Measurements from ENCODE around the gene IL4R. TPM values are rescaled to one million over a fixed set of nuclear protein-coding genes. Genes with fewer than 3 reads are reported as not detected.

The IL4R gene
- total RNA-seq, 1 donor from 2014 or later, result 202 TPM

DNA sequence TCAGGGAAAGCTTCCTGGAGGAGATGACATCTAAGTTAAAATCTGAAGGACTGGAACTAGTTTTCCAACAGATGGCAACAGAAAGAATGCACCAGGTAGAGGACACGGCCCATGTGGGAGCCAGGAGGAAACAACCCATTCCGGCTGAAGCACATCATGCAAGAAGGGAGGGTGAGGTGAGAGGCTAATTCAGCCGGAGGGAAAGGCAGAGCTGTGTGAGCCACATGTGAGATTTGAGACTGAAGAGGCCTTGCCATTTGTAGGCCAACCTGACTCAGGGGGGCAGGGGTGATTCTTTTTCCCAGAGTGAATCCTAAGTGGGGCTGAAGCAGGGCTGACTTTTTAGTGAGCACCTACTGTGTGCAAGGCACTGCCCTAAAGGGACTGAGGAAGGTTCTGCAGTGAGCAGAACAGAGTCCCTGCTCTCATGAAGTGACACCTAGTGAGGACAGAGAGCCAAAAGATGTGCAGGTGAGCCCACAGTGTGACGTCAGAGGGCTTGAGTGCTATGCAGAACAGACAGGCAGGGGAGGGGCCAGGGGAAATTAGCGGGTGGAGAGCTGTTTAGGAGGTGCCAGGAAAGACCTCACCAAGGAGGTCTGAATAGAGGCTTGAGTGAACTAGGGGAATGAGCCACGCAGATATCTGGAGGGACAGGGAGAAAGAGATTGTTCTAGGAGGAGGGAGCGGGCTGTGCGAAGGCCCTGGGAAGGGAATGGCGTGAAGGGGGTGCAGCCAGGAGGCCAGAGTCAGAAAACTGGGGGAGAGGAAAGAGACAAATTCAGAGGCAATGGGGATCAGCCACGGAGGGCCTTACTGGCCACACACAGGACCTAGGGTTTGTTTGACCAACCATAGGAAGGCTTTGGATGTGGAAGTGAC, 68.4 kb downstream of the IL4R start:
- DNase-seq (no peak), ATAC-seq (ENCODE audit: low read depth) (no peak)
- POLR2A ChIA-PET, result interaction anchor here (0.6 to 28.2 kb wide), 3 partner anchors 12 to 20 kb away, joined by 3 to 1103 read pairs (median 81); partner anchors contain the start of gene IL21R
- Mint-ChIP-seq H3K27me3 (no peaks in the 10 kb centered on the region), H3K4me3 (no peak overlapping the region), H3K9me3 (peaks cover 9% of the 10 kb centered on the region), H3K36me3 (ENCODE audit: low read depth) (peaks cover 5% of the 10 kb centered on the region), H3K4me1 (peaks cover 66% of the 10 kb centered on the region), H3K27ac (peak overlapping the region; percentile 25)
- intact Hi-C loops (cut with micrococcal nuclease), result no loop called here
- CTCF ChIA-PET, result interaction anchor here (0.6 to 1.2 kb wide), 2 partner anchors 20 to 932 kb away, joined by 3 to 5 read pairs; partner anchors contain the start of gene IL21R
- TF ChIP-seq, protein P1, sequence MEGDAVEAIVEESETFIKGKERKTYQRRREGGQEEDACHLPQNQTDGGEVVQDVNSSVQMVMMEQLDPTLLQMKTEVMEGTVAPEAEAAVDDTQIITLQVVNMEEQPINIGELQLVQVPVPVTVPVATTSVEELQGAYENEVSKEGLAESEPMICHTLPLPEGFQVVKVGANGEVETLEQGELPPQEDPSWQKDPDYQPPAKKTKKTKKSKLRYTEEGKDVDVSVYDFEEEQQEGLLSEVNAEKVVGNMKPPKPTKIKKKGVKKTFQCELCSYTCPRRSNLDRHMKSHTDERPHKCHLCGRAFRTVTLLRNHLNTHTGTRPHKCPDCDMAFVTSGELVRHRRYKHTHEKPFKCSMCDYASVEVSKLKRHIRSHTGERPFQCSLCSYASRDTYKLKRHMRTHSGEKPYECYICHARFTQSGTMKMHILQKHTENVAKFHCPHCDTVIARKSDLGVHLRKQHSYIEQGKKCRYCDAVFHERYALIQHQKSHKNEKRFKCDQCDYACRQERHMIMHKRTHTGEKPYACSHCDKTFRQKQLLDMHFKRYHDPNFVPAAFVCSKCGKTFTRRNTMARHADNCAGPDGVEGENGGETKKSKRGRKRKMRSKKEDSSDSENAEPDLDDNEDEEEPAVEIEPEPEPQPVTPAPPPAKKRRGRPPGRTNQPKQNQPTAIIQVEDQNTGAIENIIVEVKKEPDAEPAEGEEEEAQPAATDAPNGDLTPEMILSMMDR (IDR thresholded peaks at IDR 0.05), result no peak

DNA sequence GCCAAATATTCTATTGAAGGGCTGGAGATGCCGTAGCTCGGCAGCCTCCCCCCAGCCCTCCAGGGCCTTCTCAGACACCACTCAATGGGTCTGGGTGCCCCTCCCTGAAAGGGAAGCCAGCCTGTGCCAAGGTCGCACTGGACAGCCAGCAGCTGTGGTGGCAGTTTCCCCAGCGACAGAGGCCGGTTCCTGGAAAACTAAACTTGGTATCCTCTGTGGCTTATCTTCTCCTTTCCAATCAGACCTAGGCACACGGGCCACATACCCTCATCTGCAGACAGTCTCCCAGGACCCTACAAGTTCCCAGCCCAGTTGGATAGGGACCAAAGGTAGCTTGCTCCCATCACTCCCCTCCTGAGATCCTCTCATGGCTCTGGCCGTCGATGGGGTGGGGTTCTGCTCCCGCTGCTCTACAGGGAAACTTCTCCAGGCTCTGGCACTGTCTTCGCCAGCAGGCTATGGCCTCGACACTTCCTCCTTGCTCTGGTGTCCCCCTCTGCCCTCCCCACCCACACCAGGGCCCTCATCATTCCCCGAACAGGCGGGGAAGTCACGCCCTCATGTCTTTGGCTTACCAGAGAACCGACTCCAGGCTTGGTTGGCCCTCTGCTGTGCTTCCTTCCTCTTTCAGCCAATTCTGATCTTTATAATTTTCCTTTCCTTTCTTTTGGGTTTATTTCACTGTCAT, 69.9 kb downstream of the IL4R start:
- ChIA-PET CTCF (no interaction called here), POLR2A (interaction anchor here (0.8 to 28.2 kb wide), 5 partner anchors 8 to 18 kb away, joined by 3 to 1103 read pairs (median 5); partner anchors contain the start of gene IL21R)
- peaks cover 5% of the 10 kb centered on the region for H3K36me3 Mint-ChIP-seq (ENCODE audit: low read depth)
- intact Hi-C loops (cut with micrococcal nuclease), result no loop called here
- H3K9me3 Mint-ChIP-seq, result peaks cover 9% of the 10 kb centered on the region
- peak; percentile 78 for ATAC-seq (ENCODE audit: low read depth)
- H3K4me3 Mint-ChIP-seq, result peak overlapping the region; percentile 42
- TF ChIP-seq, protein P1 (IDR thresholded peaks at IDR 0.05), result no peak
- peak overlapping the region; percentile 79 for H3K27ac Mint-ChIP-seq
- DNase-seq, result no peak
- H3K4me1 Mint-ChIP-seq, result peaks cover 55% of the 10 kb centered on the region
- H3K27me3 Mint-ChIP-seq, result no peaks in the 10 kb centered on the region

DNA sequence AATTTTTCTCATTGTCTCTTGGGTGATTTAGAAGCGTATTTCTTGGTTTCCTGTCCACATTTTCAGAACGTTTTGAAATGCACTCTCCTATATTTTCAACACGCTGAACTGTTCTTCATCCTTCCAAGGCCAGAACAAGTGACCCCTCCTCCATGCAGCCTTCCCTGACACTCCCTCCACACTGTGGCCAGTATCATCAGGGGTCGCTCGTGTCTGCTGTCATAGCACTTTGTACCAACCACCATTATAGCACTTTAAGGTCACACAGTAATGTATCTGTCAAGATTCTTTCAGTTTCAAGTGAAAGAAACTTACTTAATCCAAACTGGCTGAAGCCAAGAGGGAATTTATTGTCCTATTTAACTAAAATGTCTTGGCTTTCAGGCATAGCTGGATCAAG, 70.7 kb downstream of the IL4R start:
- Mint-ChIP-seq H3K27me3 (no peaks in the 10 kb centered on the region), H3K4me1 (peaks cover 51% of the 10 kb centered on the region), H3K4me3 (peak overlapping the region; percentile 42), H3K9me3 (peaks cover 9% of the 10 kb centered on the region), H3K36me3 (ENCODE audit: low read depth) (peaks cover 5% of the 10 kb centered on the region), H3K27ac (peak overlapping the region; percentile 79)
- intact Hi-C loops (cut with micrococcal nuclease), result no loop called here
- ATAC-seq (ENCODE audit: low read depth) (no peak), DNase-seq (no peak)
- CTCF ChIA-PET, result no interaction called here
- POLR2A ChIA-PET, result interaction anchor here (0.8 to 28.2 kb wide), 5 partner anchors 8 to 18 kb away, joined by 3 to 1103 read pairs (median 5); partner anchors contain the start of gene IL21R
- TF ChIP-seq, protein P1 (IDR thresholded peaks at IDR 0.05), result no peak

DNA sequence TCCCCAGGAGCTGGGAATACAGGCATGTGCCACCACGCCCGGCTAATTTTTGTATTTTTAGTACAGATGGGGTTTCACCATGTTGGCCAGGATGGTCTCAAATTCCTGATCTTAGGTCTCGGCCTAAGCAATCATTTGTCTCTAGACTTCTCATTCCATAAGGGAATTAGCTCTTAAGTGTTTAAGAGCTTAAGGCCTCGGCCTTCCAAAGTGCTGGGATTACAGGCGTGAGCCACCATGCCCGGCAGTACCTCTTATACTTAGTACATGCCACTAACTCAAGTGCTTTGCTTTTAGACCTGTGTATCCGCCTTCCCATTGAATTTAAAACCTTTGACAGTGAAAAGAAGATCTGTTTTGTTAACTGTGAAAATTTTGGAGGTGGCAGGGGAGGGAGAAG, 71.6 kb downstream of the IL4R start:
- peaks cover 9% of the 10 kb centered on the region for H3K9me3 Mint-ChIP-seq
- no peaks in the 10 kb centered on the region for H3K27me3 Mint-ChIP-seq
- H3K4me3 Mint-ChIP-seq, result no peak overlapping the region
- DNase-seq (no peak), ATAC-seq (ENCODE audit: low read depth) (no peak)
- peaks cover 52% of the 10 kb centered on the region for H3K4me1 Mint-ChIP-seq
- TF ChIP-seq, protein P1 (IDR thresholded peaks at IDR 0.05), result no peak
- ChIA-PET POLR2A (interaction anchor here (8.4 to 28.2 kb wide), 2 partner anchors 10 to 17 kb away, joined by 95 to 1103 read pairs; partner anchors contain the start of gene IL21R), CTCF (no interaction called here)
- H3K36me3 Mint-ChIP-seq (ENCODE audit: low read depth), result peaks cover 5% of the 10 kb centered on the region
- no peak overlapping the region for H3K27ac Mint-ChIP-seq
- intact Hi-C loops (cut with micrococcal nuclease), result no loop called here

DNA sequence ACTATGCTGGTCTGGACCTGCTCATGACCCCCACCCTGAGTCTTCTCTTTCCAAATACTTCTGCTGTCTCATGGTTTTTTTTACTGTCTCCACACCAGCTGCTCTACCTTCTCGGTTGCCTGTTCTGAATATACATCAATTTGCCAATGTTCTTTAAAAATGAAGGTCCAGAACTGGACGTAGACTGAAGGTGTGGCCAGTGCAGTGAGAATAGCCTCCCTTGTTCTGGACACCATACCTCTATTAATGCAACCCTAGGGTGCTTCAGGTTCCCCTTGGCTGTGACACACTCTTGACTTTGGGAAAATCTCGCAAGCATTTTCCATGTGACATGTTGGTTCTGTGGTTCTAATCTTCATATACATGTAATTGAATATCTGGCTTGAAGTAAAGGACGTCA, 72.9 kb downstream of the IL4R start:
- DNase-seq, result no peak
- ChIA-PET CTCF (no interaction called here), POLR2A (interaction anchor here (1.2 to 28.2 kb wide), 3 partner anchors 11 to 60 kb away, joined by 3 to 1103 read pairs (median 95); partner anchors contain the start of gene IL21R)
- peaks cover 47% of the 10 kb centered on the region for H3K4me1 Mint-ChIP-seq
- H3K27ac Mint-ChIP-seq, result no peak overlapping the region
- TF ChIP-seq, protein P1 (IDR thresholded peaks at IDR 0.05), result no peak
- intact Hi-C loops (cut with micrococcal nuclease), result no loop called here
- ATAC-seq (ENCODE audit: low read depth), result no peak
- H3K36me3 Mint-ChIP-seq (ENCODE audit: low read depth), result peaks cover 5% of the 10 kb centered on the region
- H3K9me3 Mint-ChIP-seq, result peaks cover 9% of the 10 kb centered on the region
- H3K4me3 Mint-ChIP-seq, result no peak overlapping the region
- H3K27me3 Mint-ChIP-seq, result no peaks in the 10 kb centered on the region

All from activated B cell treated with CpG ODN at 0.5 μM for 24 hours (primary cell).